ENCODE data around the gene ANKRD22.

Gene ANKRD22

GRCh38 chr10:88835096-88835909 is 16.3 kb downstream of the ANKRD22 start:
- peak; percentile 89 to 92 for DNase-seq

GRCh38 chr10:88833723-88834122 is 17.9 kb downstream of the ANKRD22 start:
- no peak for DNase-seq

- no peak for DNase-seq
Observed at GRCh38 chr10:88833156-88833555, 18.5 kb downstream of the ANKRD22 start.

- DNase-seq: no peak
Observed at GRCh38 chr10:88832376-88832775, 19.3 kb downstream of the ANKRD22 start.

- peak; percentile 31 to 45 for DNase-seq
Observed at GRCh38 chr10:88831709-88832108, 19.9 kb downstream of the ANKRD22 start.

- no peak for DNase-seq
Observed at GRCh38 chr10:88830643-88831268, 20.9 kb downstream of the ANKRD22 start.

- no peak for DNase-seq
Observed at GRCh38 chr10:88828310-88828709, 23.3 kb downstream of the ANKRD22 start.

- no peak for DNase-seq
Observed at GRCh38 chr10:88827671-88828070, 24.0 kb downstream of the ANKRD22 start.

- no peak for DNase-seq
Observed at GRCh38 chr10:88826388-88826787, 25.3 kb downstream of the ANKRD22 start.

- DNase-seq: no peak
Observed at GRCh38 chr10:88820748-88821401, 30.8 kb downstream of the ANKRD22 start.

GRCh38 chr10:88819290-88819689 is 32.4 kb downstream of the ANKRD22 start:
- DNase-seq: no peak

- no peak for DNase-seq
Observed at GRCh38 chr10:88813200-88813599, 38.4 kb downstream of the ANKRD22 start.

- DNase-seq: peak; percentile 13 to 21
Observed at GRCh38 chr10:88810196-88810961, 41.3 kb downstream of the ANKRD22 start.

- no peak for DNase-seq
Observed at GRCh38 chr10:88809621-88810020, 42.0 kb downstream of the ANKRD22 start.

GRCh38 chr10:88805924-88806323 is 45.7 kb downstream of the ANKRD22 start:
- no peak for DNase-seq

- DNase-seq: no peak
Observed at GRCh38 chr10:88805361-88805760, 46.3 kb downstream of the ANKRD22 start.

- no peak for DNase-seq
Observed at GRCh38 chr10:88804083-88804812, 47.4 kb downstream of the ANKRD22 start.

GRCh38 chr10:88803641-88804040 is 48.0 kb downstream of the ANKRD22 start:
- DNase-seq: no peak

- DNase-seq: no peak
Observed at GRCh38 chr10:88802523-88803285, 48.9 kb downstream of the ANKRD22 start, which contains the start of gene LIPM. LIPM (plus strand) TSS chr10:88802730; CDS start chr10:88802897, 167 bp downstream.

GRCh38 chr10:88800152-88801125 is 51.2 kb downstream of the ANKRD22 start:
- peak; percentile 36 to 49 for DNase-seq
